Spinal cord (tissue), 10 donors: Measurements from ENCODE around the gene TEKT5. TPM values are rescaled to one million over a fixed set of nuclear protein-coding genes. Genes with fewer than 3 reads are reported as not detected.
"Not testable (repeated sequence)": the region's sequence is repeated elsewhere in the genome, so short reads cannot be mapped to it uniquely, and the experiment has no call there.

Experiments used
- DNase-seq, 6 donors: peaks; one replicate each; pipeline versions ENCODE4 v3.0.0 to v3.0.0-alpha.2; 2013 to 2015; ENCODE audit warnings: low spot score in 6 of 6, low read depth in 4 of 6
- H3K27ac ChIP-seq: one replicate; pipeline ENCODE4 v1.5.1; 2013; ENCODE audit warnings: low read depth, low read length, control low read depth
- H3K27me3 ChIP-seq: one replicate; pipeline ENCODE4 v1.6.1; 2013; ENCODE audit warnings: low read length; ENCODE audit not compliant: control insufficient read depth, insufficient read depth
- H3K36me3 ChIP-seq: one replicate; pipeline ENCODE4 v1.6.1; 2013; ENCODE audit warnings: low read length; ENCODE audit not compliant: control insufficient read depth, insufficient read depth
- H3K4me1 ChIP-seq: one replicate; pipeline ENCODE4 v1.6.1; 2013; ENCODE audit warnings: low read length; ENCODE audit not compliant: control insufficient read depth, insufficient read depth
- H3K4me3 ChIP-seq: one replicate; pipeline ENCODE4 v1.5.1; 2013; ENCODE audit warnings: low read depth, low read length, control low read depth
- H3K9me3 ChIP-seq: one replicate; pipeline ENCODE4 v1.6.1; 2013; ENCODE audit warnings: low read length; ENCODE audit not compliant: control insufficient read depth, insufficient read depth
- WGBS: methylation state at CpG from one replicate; pipeline ENCODE4 v1.1.5; 2013; ENCODE audit warnings: missing lambda C conversion rate; ENCODE audit not compliant: insufficient coverage; 5-methylcytosine and 5-hydroxymethylcytosine counted together
- polyA plus RNA-seq, 2 donors: library from polyadenylated mRNA; unstranded; fragments of 120-200 nt; gene quantifications; one replicate each; pipeline ENCODE4 v1.2.1, GENCODE V29; 2013; ENCODE audit not compliant: insufficient read length in 2 of 2
- total RNA-seq, 2 donors: library from RNA; depleted of rRNA in 1 of 2; stranded (reverse); fragments of 120-200 nt in 1 of 2; fragments of >200 nt in 1 of 2; gene quantifications; one replicate each; pipeline versions ENCODE4 v1.2.3 to v1.2.4, GENCODE V29; 2013 to 2014
- donor health status: healthy.

Gene TEKT5
- total and polyA plus RNA-seq, 4 donors: 0.27 to 0.69 (median 0.39) TPM

DNA sequence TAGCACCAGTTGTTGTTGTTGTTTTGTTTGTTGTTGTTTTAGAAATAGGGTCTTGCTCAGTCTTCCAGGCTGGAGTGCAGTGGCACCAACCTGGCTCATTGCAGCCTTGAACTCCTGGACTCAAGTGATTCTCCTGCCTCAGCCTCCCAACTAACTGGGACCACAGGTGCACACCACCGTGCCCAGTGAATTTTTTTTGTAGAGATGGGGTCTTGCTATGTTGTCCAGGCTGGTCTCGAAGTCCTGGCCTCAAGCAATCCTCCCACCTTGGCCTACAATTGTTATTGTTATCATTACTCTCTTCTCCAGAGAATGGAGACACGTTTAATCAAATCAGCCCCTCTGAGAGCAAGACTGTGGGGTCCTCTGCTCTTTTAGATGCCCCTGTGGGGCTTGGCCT, 71.7 kb downstream of the TEKT5 start:
- no peak overlapping the region for H3K27ac ChIP-seq
- WGBS: 67% methylated on average over 2 of the region's 3 CpGs
- H3K4me3 ChIP-seq: no peak overlapping the region
- H3K36me3 ChIP-seq: no peaks in the 10 kb centered on the region
- H3K27me3 ChIP-seq: no peaks in the 10 kb centered on the region
- H3K4me1 ChIP-seq: peaks cover 21% of the 10 kb centered on the region
- DNase-seq: no peak
- no peaks in the 10 kb centered on the region for H3K9me3 ChIP-seq

DNA sequence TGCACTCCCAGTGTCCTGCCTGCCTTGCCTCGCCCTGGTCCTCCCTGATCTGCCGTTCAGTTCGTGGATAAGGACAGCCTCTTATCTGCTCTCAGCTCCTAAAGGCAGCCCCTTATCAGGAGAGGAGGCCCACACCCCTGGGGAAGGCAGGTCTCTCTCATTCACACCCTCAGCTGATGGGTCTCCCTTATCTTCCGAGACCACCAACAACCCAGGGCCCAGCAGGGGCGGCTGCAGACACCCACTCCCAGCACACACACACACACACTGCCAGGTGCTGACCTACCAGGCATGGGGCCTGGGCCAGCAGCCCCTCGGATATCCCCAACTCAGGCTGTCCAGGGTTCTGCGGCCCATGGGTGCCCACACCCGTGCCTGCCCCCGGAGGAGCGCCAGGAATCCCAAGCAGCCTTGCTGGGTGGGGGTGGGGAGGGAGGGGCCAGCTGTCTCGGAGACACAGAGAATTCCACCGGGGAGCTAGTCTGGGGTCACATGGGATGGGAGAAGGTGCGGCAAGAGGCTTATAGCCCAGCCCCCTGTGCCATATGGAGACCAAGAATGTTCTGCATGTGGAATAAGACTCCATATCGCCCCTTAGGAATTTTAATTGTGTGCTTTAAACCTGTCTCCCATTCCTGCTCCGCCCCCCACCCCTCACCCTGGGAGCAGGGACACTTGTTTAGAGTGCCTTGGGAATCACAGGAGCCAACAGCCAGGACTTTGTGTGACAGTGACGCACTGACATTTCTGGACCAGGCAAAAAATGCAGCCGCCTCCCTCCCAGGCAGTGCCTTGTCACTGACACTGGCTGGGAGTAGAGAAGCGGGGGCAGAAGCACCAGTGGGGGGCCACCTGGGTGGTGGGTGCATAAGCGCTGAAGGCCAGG, 72.5 kb downstream of the TEKT5 start:
- no peak overlapping the region for H3K27ac ChIP-seq
- no peaks in the 10 kb centered on the region for H3K27me3 ChIP-seq
- no peaks in the 10 kb centered on the region for H3K9me3 ChIP-seq
- no peaks in the 10 kb centered on the region for H3K36me3 ChIP-seq
- 79% methylated on average over 14 of the region's 19 CpGs for WGBS
- no peak overlapping the region for H3K4me3 ChIP-seq
- DNase-seq: no peak
- H3K4me1 ChIP-seq: peaks cover 29% of the 10 kb centered on the region

DNA sequence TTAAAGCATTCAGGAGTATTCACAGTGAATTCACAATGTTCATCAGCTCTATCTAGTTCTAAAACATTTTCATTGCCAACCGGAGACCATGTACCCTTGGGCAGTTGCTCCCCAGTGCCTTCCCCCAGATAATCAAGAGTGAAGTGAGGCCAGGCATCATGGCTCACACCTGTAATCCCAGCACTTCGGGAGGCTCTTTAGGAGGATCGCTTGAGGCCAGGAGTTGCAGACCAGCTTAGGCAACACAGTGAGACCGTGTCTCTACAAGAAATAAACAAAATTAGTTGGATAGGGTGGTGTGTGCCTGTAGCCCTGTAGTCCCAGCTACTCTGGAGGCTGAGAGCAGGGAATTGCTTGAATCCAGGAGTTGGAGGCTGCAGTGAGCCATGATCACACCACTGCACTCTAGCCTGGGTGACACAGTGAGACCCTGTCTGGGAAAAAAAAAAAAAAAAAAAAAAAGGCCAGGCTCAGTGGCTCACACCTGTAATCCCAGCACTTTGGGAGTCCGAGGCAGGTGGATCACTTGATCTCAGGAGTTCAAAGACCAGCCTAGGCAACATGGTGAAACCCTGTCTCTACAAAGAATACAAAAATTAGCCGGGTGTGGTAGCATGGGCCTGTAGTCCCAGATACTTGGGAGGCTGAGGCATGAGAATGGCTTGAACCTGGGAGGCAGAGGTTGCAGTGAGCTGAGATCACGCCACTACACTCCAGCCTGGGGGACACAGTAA, 73.3 kb downstream of the TEKT5 start:
- 84% methylated on average over 2 of the region's 7 CpGs for WGBS

DNA sequence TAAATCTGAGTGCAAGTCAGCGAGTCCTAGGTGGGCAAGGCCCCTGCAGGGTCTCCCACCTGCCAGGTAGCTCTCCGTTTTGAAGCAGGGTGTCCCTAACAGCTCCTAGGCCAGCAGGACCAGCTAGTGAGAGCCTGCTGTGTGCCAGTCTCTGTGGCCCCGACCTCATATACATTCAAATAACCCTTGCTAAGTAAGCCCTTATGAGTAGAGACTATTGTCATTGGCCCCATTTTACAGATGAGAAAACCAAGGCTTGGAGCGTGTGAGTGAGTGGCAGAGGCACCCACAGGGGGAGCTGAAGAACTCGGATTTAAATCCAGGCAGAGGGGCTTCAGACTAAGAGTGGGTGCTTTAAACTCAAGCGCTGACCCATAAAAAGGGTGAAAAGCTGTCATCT, 74.6 kb downstream of the TEKT5 start:
- Histone ChIP-seq H3K36me3 (no peaks in the 10 kb centered on the region), H3K9me3 (no peaks in the 10 kb centered on the region), H3K27me3 (no peaks in the 10 kb centered on the region), H3K27ac (no peak overlapping the region), H3K4me1 (peaks cover 40% of the 10 kb centered on the region), H3K4me3 (no peak overlapping the region)
- DNase-seq: no peak
- 88% methylated on average over 4 of the region's 6 CpGs for WGBS

More for the DNA sequence above, 73.3 kb downstream of the TEKT5 start:
- H3K4me3 ChIP-seq, H3K27me3 ChIP-seq, H3K27ac ChIP-seq, H3K36me3 ChIP-seq, H3K9me3 ChIP-seq, DNase-seq: not testable (repeated sequence)
- peaks cover 38% of the 10 kb centered on the region for H3K4me1 ChIP-seq

DNA sequence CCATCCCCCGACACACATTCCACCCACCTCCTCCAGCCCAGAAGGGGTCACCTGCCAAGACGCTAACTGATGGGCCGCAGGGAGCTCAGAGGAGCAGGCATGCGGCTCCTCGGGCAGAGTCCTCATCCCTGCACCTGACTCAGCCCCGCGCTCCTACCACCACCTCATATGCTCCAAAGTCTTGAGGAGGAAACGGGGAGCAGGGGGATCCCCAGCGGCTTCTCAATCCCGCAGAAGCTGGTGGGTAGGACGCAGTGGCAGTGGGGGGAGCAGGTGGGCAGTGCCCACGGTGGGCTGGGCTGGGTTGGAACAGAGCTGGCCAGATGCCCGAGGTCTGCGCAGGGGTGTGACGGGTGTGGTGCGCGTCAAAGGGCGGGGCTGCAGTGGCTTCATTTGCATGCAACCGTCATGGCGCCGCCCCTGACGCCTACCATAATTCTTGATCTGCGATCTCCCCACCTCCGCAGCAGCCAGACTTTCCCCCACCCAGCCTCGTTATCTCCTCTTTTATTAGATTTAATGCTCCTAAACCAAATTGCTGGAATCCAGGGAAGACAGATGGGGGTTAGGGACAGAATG, 75.4 kb downstream of the TEKT5 start:
- DNase-seq: peak in 3 of 6 donors; percentile 29 to 69 (median 69)
- Histone ChIP-seq H3K9me3 (no peaks in the 10 kb centered on the region), H3K27ac (peak overlapping the region; percentile 0), H3K4me3 (peak overlapping the region; percentile 12), H3K36me3 (no peaks in the 10 kb centered on the region), H3K27me3 (no peaks in the 10 kb centered on the region), H3K4me1 (peaks cover 40% of the 10 kb centered on the region)
- 18% methylated on average over 19 of the region's 25 CpGs for WGBS

DNA sequence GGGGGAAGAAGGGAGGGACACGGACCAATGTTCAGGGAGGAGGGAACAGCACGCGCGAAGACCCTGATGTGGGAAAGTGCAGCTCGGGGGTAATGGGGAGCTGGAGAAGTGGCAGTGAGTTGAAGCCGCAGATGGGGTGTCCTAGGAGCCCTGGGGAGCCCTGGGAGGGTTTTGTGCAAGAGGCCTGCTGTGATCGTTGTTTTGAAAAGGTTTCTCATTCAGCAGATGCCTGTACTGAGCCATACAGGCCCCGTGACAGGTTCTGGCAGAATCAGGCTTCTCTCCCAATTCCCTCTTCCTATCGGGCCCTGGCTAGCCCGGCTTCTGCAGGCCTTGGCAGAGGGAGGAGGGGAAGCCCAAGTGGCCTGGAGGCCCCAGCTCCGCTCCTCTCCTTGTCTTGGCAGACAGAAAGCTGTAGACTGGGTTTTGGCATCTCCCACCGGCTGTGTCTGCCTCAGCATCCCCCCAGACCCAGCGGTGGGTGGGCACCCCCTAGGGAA, 76.0 kb downstream of the TEKT5 start:
- H3K4me1 ChIP-seq: peaks cover 40% of the 10 kb centered on the region
- H3K27me3 ChIP-seq: no peaks in the 10 kb centered on the region
- peak overlapping the region; percentile 12 for H3K4me3 ChIP-seq
- no peaks in the 10 kb centered on the region for H3K9me3 ChIP-seq
- H3K36me3 ChIP-seq: no peaks in the 10 kb centered on the region
- peak in 2 of 6 donors; percentile 18 to 44 for DNase-seq
- WGBS: 52% methylated on average over 10 of the region's 13 CpGs
- peak overlapping the region; percentile 0 for H3K27ac ChIP-seq

DNA sequence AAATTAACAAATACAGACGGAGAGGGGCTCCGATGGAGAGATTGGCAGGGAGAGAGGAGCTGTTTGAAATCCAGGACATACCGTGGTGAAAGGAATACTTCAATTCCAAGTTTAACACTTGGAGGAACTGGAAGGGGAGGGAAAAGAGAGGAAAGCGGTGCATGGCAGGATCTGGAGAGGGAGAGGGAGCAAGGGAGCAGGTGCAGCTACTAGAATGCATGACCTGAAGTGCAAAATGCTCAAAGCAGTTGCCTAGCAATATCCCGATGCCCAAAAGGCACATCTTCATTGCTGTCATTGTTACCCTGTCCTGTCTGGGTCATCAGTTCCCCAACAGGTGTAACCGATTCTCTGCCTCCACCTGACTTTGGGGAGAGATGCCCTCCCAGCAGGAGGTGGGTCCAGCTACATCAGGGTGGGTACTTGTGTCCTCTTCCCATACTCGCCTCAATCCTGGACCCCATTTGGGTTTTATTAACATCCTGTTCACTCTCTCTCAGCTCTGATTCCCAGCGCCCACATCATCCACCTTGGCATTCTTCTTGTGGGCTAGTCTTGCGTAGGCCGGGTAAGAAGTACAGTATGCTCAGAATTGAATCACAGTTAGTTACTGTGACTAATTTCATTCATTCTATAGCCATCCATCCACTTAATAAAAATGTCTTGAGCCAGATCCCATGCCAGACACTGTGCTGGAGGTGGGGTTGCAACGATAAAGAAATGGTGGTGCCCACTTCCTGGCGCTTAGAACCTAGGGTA, 76.9 kb downstream of the TEKT5 start:
- Histone ChIP-seq H3K36me3 (no peaks in the 10 kb centered on the region), H3K27me3 (no peaks in the 10 kb centered on the region), H3K4me3 (no peak overlapping the region), H3K9me3 (no peaks in the 10 kb centered on the region), H3K4me1 (peaks cover 42% of the 10 kb centered on the region), H3K27ac (peak overlapping the region; percentile 59)
- WGBS: 45% methylated on average over 3 of the region's 12 CpGs
- peak in 1 of 6 donors; percentile 13 for DNase-seq

DNA sequence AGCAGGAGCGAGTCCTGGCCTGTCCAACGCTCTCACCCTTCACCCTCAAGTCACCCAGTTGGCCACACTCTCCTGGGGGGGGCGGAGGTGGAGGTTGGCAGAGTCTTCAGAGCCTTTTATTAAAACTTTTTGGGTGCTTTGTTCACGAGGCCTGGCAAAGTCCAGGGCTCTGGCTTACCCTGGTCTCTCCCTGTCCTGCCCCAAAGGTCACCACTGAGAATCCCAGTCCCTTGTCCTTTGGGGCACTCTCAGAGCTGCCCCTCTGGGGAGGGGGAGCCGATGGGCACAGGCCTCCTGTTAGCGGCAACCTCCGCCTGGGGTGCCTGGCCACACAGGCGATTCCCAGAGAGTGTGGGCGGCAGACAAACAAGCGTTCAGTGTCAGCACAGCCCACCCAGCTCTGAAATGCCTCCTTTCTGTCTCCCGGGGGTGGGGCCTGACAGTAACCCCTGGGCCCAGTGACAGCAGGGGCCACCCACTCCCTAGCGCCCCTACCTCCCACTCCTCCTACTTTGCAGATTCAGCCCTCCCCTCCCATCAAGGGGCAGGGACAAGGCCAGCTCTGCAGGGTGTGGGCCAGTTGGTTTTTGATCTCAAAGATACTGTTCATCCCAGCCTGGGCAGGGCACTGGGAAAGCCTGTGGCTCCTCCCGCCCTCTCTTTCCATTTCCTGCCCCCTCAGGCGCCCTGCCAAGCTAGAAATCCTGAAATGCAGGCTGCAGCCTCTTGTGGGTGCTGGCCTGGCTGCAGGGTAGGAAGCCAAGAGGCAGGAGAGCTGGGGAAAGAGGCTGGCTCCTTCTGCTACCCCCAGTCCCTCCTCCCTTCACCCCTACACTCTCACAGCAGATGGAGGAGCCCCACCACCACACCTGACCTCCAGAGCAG, 77.7 kb downstream of the TEKT5 start:
- WGBS: 18% methylated on average over 10 of the region's 14 CpGs
- H3K9me3 ChIP-seq: no peaks in the 10 kb centered on the region
- peak overlapping the region; percentile 89 for H3K27ac ChIP-seq
- peak in 4 of 6 donors; percentile 33 to 83 (median 57) for DNase-seq
- no peaks in the 10 kb centered on the region for H3K36me3 ChIP-seq
- no peaks in the 10 kb centered on the region for H3K27me3 ChIP-seq
- H3K4me1 ChIP-seq: peaks cover 46% of the 10 kb centered on the region
- H3K4me3 ChIP-seq: no peak overlapping the region
